ENCODE measurements around the gene BCL7A.

DNA sequence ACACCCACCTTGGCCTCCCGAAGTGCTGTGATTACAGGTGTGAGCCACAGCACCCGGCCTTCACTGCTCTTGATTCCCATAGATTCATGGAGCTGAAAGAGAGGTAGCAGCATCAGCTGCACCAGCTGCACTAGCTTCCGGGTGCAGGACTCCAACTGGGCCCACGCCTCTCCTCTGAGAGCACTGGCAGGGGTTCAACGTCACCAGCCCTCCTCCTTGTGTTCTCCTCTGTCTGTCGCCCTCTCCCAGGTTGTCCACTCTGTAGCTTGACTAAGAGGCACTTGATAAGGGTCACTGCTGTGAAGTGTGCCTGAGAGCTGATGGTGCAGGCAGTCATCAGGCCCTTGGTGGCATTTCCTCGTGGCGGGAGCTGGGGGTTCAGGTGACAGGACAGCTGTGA, 85.2 kb downstream of the BCL7A start:
- TF ChIP-seq, protein P1, sequence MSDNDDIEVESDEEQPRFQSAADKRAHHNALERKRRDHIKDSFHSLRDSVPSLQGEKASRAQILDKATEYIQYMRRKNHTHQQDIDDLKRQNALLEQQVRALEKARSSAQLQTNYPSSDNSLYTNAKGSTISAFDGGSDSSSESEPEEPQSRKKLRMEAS (IDR thresholded peaks at IDR 0.05; ENCODE audit: low read depth), result no peak
- TF ChIP-seq, protein P2, sequence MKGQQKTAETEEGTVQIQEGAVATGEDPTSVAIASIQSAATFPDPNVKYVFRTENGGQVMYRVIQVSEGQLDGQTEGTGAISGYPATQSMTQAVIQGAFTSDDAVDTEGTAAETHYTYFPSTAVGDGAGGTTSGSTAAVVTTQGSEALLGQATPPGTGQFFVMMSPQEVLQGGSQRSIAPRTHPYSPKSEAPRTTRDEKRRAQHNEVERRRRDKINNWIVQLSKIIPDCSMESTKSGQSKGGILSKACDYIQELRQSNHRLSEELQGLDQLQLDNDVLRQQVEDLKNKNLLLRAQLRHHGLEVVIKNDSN (IDR thresholded peaks at IDR 0.05; ENCODE audit: borderline replicate concordance, low read depth), result no peak
- TF ChIP-seq YY1 (IDR thresholded peaks at IDR 0.05; ENCODE audit: low read depth), result no peak
- TF ChIP-seq, protein P3, sequence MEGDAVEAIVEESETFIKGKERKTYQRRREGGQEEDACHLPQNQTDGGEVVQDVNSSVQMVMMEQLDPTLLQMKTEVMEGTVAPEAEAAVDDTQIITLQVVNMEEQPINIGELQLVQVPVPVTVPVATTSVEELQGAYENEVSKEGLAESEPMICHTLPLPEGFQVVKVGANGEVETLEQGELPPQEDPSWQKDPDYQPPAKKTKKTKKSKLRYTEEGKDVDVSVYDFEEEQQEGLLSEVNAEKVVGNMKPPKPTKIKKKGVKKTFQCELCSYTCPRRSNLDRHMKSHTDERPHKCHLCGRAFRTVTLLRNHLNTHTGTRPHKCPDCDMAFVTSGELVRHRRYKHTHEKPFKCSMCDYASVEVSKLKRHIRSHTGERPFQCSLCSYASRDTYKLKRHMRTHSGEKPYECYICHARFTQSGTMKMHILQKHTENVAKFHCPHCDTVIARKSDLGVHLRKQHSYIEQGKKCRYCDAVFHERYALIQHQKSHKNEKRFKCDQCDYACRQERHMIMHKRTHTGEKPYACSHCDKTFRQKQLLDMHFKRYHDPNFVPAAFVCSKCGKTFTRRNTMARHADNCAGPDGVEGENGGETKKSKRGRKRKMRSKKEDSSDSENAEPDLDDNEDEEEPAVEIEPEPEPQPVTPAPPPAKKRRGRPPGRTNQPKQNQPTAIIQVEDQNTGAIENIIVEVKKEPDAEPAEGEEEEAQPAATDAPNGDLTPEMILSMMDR (IDR thresholded peaks at IDR 0.05), result no peak
- no peak for TF ChIP-seq JUND (IDR thresholded peaks at IDR 0.05)
- TF ChIP-seq, protein P4, sequence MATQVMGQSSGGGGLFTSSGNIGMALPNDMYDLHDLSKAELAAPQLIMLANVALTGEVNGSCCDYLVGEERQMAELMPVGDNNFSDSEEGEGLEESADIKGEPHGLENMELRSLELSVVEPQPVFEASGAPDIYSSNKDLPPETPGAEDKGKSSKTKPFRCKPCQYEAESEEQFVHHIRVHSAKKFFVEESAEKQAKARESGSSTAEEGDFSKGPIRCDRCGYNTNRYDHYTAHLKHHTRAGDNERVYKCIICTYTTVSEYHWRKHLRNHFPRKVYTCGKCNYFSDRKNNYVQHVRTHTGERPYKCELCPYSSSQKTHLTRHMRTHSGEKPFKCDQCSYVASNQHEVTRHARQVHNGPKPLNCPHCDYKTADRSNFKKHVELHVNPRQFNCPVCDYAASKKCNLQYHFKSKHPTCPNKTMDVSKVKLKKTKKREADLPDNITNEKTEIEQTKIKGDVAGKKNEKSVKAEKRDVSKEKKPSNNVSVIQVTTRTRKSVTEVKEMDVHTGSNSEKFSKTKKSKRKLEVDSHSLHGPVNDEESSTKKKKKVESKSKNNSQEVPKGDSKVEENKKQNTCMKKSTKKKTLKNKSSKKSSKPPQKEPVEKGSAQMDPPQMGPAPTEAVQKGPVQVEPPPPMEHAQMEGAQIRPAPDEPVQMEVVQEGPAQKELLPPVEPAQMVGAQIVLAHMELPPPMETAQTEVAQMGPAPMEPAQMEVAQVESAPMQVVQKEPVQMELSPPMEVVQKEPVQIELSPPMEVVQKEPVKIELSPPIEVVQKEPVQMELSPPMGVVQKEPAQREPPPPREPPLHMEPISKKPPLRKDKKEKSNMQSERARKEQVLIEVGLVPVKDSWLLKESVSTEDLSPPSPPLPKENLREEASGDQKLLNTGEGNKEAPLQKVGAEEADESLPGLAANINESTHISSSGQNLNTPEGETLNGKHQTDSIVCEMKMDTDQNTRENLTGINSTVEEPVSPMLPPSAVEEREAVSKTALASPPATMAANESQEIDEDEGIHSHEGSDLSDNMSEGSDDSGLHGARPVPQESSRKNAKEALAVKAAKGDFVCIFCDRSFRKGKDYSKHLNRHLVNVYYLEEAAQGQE (IDR thresholded peaks at IDR 0.05; ENCODE audit: low read depth, low read length), result no peak
- TF ChIP-seq, protein P5, sequence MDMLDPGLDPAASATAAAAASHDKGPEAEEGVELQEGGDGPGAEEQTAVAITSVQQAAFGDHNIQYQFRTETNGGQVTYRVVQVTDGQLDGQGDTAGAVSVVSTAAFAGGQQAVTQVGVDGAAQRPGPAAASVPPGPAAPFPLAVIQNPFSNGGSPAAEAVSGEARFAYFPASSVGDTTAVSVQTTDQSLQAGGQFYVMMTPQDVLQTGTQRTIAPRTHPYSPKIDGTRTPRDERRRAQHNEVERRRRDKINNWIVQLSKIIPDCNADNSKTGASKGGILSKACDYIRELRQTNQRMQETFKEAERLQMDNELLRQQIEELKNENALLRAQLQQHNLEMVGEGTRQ (IDR thresholded peaks at IDR 0.05; ENCODE audit: borderline replicate concordance, low read depth, low read length), result no peak
- TF ChIP-seq ELF1 (IDR thresholded peaks at IDR 0.05), result no peak
- no peak for TF ChIP-seq TAF1 (IDR thresholded peaks at IDR 0.05; ENCODE audit: borderline replicate concordance, low read depth, low read length)
- TF ChIP-seq CHD2 (IDR thresholded peaks at IDR 0.05; ENCODE audit: low read length, partially characterized antibody), result no peak
- no peak for TF ChIP-seq EP300 (IDR thresholded peaks at IDR 0.05; ENCODE audit: borderline replicate concordance in 1 of 2, low read depth in 1 of 2, low read length in 1 of 2)
- TF ChIP-seq POLR2AphosphoS5 (IDR thresholded peaks at IDR 0.05; ENCODE audit: low read depth, low read length), result no peak
- TF ChIP-seq MXI1 (IDR thresholded peaks at IDR 0.05; ENCODE audit: low read depth, low read length), result no peak
